SK-N-MC (cell line): ENCODE data around the gene PRELID1.
A peak's percentile ranks its signal among the peaks of the same experiment; 100 is the strongest.

ENCODE experiments used
- DNase-seq: peaks from one replicate; pipeline ENCODE4 v3.0.0-alpha.2; 2011; ENCODE audit warnings: low read depth, low spot score
- H3K27ac ChIP-seq: fragments of 200-600 bp; sonication (generic); 2 replicates; pipeline ENCODE4 v1.5.1; 2016; ENCODE audit warnings: mixed run types
- H3K36me3 ChIP-seq: fragments of 200-600 bp; sonication (generic); 2 replicates; pipeline ENCODE4 v1.6.1; 2017; ENCODE audit warnings: antibody characterized with exemption, low read length, mixed read lengths; ENCODE audit not compliant: insufficient read depth
- H3K4me3 ChIP-seq: fragments of 200-600 bp; sonication (generic); 2 replicates; pipeline ENCODE4 v1.5.1; 2016
- H3K9ac ChIP-seq: fragments of 200-600 bp; sonication (generic); 2 replicates; pipeline ENCODE4 v1.8.0; 2017; ENCODE audit warnings: mixed run types, mixed read lengths; ENCODE audit not compliant: insufficient read length
- H3K9me3 ChIP-seq: fragments of 200-600 bp; sonication (generic); 2 replicates; pipeline ENCODE4 v1.6.1; 2017; ENCODE audit warnings: low read depth, mild to moderate bottlenecking, antibody characterized with exemption, low read length, moderate library complexity, mixed read lengths
- EZH2 ChIP-seq: fragments of 200-600 bp; sonication (generic); IDR thresholded peaks from one replicate; pipeline ENCODE4 v1.6.1; 2017; ENCODE audit warnings: antibody characterized with exemption
- FOXP2 ChIP-seq: optimal IDR thresholded peaks from 2 replicates; pipeline ENCODE3; 2011; ENCODE audit warnings: mild to moderate bottlenecking, moderate library complexity; ENCODE audit not compliant: insufficient read depth; ENCODE audit errors: extremely low read length, control extremely low read depth
- POLR2AphosphoS5 ChIP-seq: IDR thresholded peaks from 2 replicates; pipeline ENCODE4 v1.6.1; 2012; ENCODE audit warnings: mild to moderate bottlenecking, low read depth, low read length, borderline replicate concordance

Gene PRELID1

DNA sequence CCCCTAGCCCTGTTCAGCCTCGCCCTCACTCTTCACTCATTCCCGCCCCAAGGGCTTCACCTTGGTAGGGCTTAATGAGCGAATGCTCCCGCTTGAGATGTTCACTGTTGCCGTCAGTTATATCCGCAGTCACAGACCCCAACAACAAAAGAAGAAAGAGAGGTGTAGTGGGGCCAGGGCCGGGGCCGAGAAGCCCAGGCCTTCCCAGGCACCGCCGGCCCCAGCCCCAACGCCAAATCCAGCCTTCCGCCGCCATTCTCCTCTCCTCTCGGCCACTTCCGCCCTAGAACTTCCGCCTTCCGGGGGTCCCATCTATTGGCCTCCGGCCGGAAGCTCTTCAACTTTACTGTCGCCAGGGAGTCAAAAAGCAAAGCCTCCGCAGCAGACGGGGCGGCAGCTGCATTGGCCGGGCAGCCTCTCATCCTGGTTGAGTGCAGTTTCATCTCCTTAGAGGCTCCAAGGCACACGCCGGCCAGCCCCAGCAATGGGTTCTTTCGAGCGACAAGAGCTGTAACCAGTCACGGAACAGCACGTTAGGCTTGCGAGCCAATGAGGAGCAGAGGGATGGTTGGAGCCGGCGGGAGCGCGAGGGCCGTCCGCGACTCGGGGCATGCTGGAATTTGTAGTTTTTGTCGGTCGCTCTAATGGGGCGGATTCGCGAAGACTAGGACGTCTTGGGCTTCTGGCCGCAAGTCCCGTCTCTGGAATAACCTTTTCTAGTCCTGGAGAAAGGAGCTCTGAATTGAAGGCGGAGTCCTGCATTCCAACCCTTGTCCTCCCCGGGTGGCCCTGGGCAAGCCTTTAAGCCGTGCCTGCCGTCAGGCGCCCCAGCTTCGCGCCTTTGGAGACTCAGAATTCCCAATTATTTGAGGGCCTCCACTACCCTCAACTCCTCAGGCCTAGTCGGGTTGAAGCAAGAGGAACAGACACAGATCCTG, 48.1 kb downstream of the PRELID1 start, which contains the start of gene LMAN2:
LMAN2 (minus strand) TSS at position 277 of the 938 bp plus-strand sequence; CDS start at position 256, 21 bp downstream.
- Histone ChIP-seq H3K4me3 (peak within 1 kb of the TSS; percentile 88), H3K9ac (peak within 1 kb of the TSS; percentile 93), H3K9me3 (no peaks in the 10 kb centered on the region), H3K27ac (peak within 1 kb of the TSS; percentile 94), H3K36me3 (peaks cover 6% of the 10 kb centered on the region; the same call in 1 of the 2 replicates)
- TF ChIP-seq EZH2 = no peak
- TF ChIP-seq POLR2AphosphoS5 = peak; percentile 86
- DNase-seq = peak; percentile 90

DNA sequence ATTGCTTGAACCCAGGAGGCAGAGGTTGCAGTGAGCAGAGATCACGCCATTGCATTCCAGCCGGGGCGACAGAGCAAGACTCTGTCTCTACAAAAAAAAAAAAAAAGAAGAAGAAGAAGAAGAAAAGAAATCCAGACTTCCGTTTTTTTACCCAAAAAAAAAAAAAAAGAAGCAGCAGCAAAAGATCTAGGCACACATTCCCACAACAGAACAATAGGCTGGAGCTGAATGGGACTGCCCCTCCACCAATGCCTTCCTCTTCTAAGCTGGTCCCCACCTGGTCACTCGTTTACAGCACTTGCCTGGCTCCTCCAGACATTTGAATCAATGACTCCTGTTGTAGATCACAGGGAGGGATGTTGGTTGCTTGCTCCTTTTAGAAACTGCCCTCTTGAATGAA, 49.5 kb downstream of the PRELID1 start:
- no peaks in the 10 kb centered on the region for H3K9me3 ChIP-seq
- no peak overlapping the region for H3K9ac ChIP-seq
- no peak overlapping the region for H3K4me3 ChIP-seq
- H3K27ac ChIP-seq = no peak overlapping the region
- DNase-seq = no peak
- H3K36me3 ChIP-seq = no peaks in the 10 kb centered on the region
- TF ChIP-seq EZH2 = no peak
- no peak for TF ChIP-seq POLR2AphosphoS5
- TF ChIP-seq FOXP2 = no peak

DNA sequence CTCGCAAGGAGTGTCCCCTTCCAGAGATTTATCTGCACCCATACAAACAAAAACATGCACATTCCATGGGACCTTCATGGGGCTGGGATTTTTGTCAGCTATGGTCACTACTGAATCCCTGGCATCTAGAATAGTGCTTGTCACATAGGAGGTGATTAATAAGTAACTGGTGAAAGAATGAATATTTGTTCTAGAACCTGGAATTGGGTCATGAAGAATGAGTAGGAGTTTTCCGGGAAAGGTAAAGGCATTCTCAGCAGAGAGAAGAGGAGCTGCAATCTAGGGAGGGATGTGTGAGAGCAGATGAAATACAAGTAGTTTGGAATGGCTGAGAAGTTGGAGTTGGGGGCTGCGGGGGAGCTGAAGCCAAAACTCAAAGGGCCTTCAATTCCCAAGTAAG, 50.7 kb downstream of the PRELID1 start:
- DNase-seq = no peak
- no peak overlapping the region for H3K4me3 ChIP-seq
- H3K36me3 ChIP-seq = no peaks in the 10 kb centered on the region
- H3K27ac ChIP-seq = no peak overlapping the region
- no peaks in the 10 kb centered on the region for H3K9me3 ChIP-seq
- H3K9ac ChIP-seq = no peak overlapping the region
- no peak for TF ChIP-seq EZH2
- no peak for TF ChIP-seq FOXP2
- no peak for TF ChIP-seq POLR2AphosphoS5

DNA sequence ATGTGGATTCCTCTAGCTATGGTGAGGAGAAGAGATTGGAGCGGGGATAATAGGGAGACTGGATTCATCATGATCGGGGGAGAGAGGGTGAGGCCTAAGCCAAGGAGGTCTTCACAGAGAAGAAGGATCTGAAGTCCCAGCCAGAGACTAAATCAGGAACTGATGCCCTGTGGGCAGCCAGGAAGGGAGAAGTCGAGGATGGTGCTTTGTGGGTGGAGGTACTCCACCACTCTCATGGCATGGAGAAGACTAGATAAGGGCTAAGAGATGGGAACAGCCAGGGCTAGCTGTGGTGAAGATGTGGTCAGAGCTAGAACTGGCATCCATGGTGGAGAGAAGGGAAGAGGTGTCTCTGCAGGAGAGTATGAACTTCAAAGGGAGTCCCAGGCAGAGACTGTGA, 51.1 kb downstream of the PRELID1 start:
- H3K9ac ChIP-seq = no peak overlapping the region
- no peak overlapping the region for H3K27ac ChIP-seq
- no peak overlapping the region for H3K4me3 ChIP-seq
- TF ChIP-seq FOXP2 = no peak
- no peak for TF ChIP-seq POLR2AphosphoS5
- no peak for TF ChIP-seq EZH2
- no peak for DNase-seq
- H3K9me3 ChIP-seq = no peaks in the 10 kb centered on the region
- no peaks in the 10 kb centered on the region for H3K36me3 ChIP-seq

DNA sequence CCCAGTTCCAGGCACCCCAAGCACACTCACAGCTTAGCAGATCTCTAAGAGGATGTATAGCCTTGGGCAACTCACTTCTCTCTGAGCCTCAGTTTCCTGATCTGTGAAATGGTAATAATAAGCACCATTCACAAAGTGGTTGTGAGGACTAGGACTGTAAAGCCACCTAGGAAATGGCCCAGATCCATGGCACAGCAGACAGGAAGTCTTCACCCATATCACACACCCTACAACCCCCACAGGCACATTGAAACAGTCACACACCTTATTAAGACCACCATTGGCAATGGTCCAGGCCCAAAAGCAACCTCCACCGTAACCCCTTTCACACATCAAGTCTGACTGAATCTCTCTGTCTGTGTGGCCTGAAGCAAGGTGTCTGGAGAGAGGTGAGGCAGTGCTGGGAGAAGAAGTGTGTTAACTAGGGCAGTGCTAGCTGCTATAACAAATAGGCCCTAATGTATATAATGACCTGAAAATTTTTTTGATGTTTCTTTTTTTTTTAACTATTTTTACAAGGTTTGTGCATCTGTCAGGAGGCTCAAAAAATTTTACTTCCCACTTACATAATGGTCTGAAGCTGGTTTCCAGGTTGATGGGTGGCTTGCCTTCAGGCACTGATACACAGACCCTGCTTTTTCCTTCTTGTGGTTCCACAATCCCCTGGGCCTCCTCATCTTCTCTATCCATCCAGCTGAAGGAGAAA, 51.7 kb downstream of the PRELID1 start:
- no peak for TF ChIP-seq EZH2
- no peak for TF ChIP-seq POLR2AphosphoS5
- TF ChIP-seq FOXP2 = no peak
- H3K9ac ChIP-seq = no peak overlapping the region
- H3K36me3 ChIP-seq = no peaks in the 10 kb centered on the region
- no peak overlapping the region for H3K4me3 ChIP-seq
- no peak overlapping the region for H3K27ac ChIP-seq
- DNase-seq = no peak
- no peaks in the 10 kb centered on the region for H3K9me3 ChIP-seq

DNA sequence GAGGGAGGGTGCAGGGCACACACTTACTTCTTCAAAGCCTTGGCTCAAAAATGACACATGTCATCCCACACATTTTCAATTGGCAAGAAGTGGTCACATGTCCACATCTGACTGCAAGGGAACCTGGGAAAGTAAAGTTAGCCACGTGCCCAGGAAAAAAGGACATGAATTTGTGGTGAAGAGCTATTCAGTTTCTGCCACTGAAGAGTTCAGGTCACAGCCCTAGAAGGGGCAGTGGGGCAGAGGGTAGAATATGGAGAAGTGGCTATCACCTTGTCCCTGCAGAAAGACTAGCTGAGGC, 52.2 kb downstream of the PRELID1 start:
- TF ChIP-seq EZH2 = no peak
- TF ChIP-seq FOXP2 = no peak
- no peak for TF ChIP-seq POLR2AphosphoS5
- Histone ChIP-seq H3K9me3 (no peaks in the 10 kb centered on the region), H3K36me3 (no peaks in the 10 kb centered on the region), H3K9ac (no peak overlapping the region), H3K27ac (no peak overlapping the region), H3K4me3 (no peak overlapping the region)
- no peak for DNase-seq
